ENCODE results near the gene UBQLN4. TPM values are rescaled to one million over a fixed set of nuclear protein-coding genes. Genes with fewer than 3 reads are reported as not detected.

UBQLN4 gene
- total and polyA plus RNA-seq, 2 of the 4 experiments (the other 2 are of a cell fraction), result 8.8 to 21.6 TPM

DNA sequence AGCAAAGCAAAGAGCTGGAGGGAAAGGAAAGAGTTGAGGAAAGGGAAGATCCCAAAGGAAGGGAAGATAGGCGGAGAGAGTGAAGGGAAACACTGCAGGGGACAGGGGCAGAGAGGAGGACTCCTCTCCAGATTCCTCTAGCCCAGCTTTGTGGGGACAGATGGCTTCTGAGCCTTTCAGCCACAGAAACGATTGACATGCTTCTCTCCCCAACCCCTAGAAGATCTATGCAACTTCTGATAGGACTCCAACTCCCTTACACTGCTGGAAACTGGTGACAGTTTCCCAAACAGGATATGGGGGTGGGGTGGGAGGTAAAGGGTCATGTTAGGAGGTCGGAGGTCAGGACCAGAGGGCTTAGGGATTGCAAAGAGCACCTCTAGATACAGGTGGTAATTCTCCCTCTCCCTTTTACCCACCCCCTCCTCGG is 22.2 kb upstream of the UBQLN4 start:
- Histone ChIP-seq H3K23ac (ENCODE audit: low read depth, low read length) (peak overlapping the region; percentile 73; the same call in 1 of the 2 replicates), H3K9ac (ENCODE audit: low read depth, low read length) (no peak overlapping the region; the same call in 1 of the 2 replicates), H3K79me1 (ENCODE audit: low read depth in 1 of 2, low read length in 2 of 2) (peaks cover 32 to 71% of the 10 kb centered on the region in 2 experiments), H3K4me1 (ENCODE audit: control insufficient read depth, insufficient read depth, low read length) (peaks cover 26% of the 10 kb centered on the region), H2AFZ (replicated peaks; ENCODE audit: low read length, poor library complexity) (no peak overlapping the region), H3K18ac (ENCODE audit: low read depth, low read length) (no peak overlapping the region), H3K4me3 (ENCODE audit: insufficient read depth, low read depth, low read length) (no peak overlapping the region), H2BK20ac (ENCODE audit: low read depth, low read length) (no peak overlapping the region), H2AK5ac (ENCODE audit: low read depth, low read length) (no peak overlapping the region), H2AK9ac (replicated peaks; ENCODE audit: low read depth, low read length, poor library complexity) (peak overlapping the region; percentile 19), H2BK5ac (ENCODE audit: low read depth, low read length, poor library complexity, severe bottlenecking) (no peak overlapping the region), H3K9me3 (ENCODE audit: control insufficient read depth, insufficient read depth, low read length) (no peaks in the 10 kb centered on the region), H2BK120ac (ENCODE audit: low read depth, low read length) (no peak overlapping the region), H4K8ac (ENCODE audit: low read depth in 2 of 2, low read length in 2 of 2) (peak overlapping the region in 1 of 2 experiments; percentile 29; a peak in 2 of 4 replicates), H2BK15ac (ENCODE audit: low read depth, low read length) (no peak overlapping the region), H3K4ac (ENCODE audit: low read depth, low read length) (no peak overlapping the region), H3K36me3 (ENCODE audit: control insufficient read depth, insufficient read depth, low read length) (peaks cover 37% of the 10 kb centered on the region), H3K9me1 (ENCODE audit: insufficient read depth, low read length) (peaks cover 17% of the 10 kb centered on the region), H3K27me3 (ENCODE audit: control insufficient read depth, insufficient read depth, low read length) (no peaks in the 10 kb centered on the region), H3K56ac (ENCODE audit: extremely low read depth, insufficient read depth, low read length) (no peak overlapping the region), H3K27ac (ENCODE audit: insufficient read depth, low read length) (no peak overlapping the region), H3K14ac (replicated peaks; ENCODE audit: low read depth, low read length) (no peak overlapping the region), H4K91ac (ENCODE audit: insufficient read depth, low read depth, low read length) (no peak overlapping the region), H4K5ac (ENCODE audit: low read depth, low read length) (no peak overlapping the region), H3K4me2 (ENCODE audit: low read depth, low read length) (no peak overlapping the region), H4K20me1 (ENCODE audit: insufficient read depth, low read length) (peaks cover 45% of the 10 kb centered on the region)
- ATAC-seq (ENCODE audit: low read depth) (no peak), DNase-seq (no peak)
- WGBS, 2 experiments (ENCODE audit: extremely low coverage in 2 of 2, insufficient read length in 1 of 2), result no CpG with 5 or more reads among the region's 4 CpGs
- CTCF ChIA-PET, result interaction anchor here (1.6 kb wide), 1 partner anchor 9 kb away, joined by 5 read pairs; no protein-coding TSS in a partner anchor
- POLR2A ChIA-PET (ENCODE audit: unreplicated experiment), result no interaction called here
- dilution Hi-C loops (cut with HindIII; ENCODE audit: low sequenced_read_pairs, unreplicated experiment) (no loop called here), intact Hi-C loops (cut with micrococcal nuclease) (no loop called here), in situ Hi-C loops (cut with MboI; ENCODE audit: low sequenced_read_pairs) (no loop called here)
- no TSS peak for BruUV-seq (replicated peaks)
- no peak for TF ChIP-seq CEBPB (IDR thresholded peaks at IDR 0.05; ENCODE audit: low read depth, low read length)
